H1 (cell line): ENCODE data around the gene CEP350. TPM values are rescaled to one million over a fixed set of nuclear protein-coding genes. Genes with fewer than 3 reads are reported as not detected.

Source experiments
- CTCF ChIA-PET: fragments of 300-600 bp; sonication (Branson Sonifier 250); formaldehyde crosslinking; loops from one replicate; lab custom pipeline; 2021; ENCODE audit not compliant: partially characterized antibody; lab: Charles Lee
- POLR2A ChIA-PET: fragments of 300-600 bp; sonication (Branson Sonifier 250); formaldehyde crosslinking; loops from one replicate; lab custom pipeline; 2021; ENCODE audit warnings: inconsistent platforms; ENCODE audit not compliant: partially characterized antibody; lab: Charles Lee
- DNase-seq, 2 experiments: peaks; one replicate each; pipeline versions ENCODE4 v3.0.0 to v3.0.0-alpha.2; 2010 to 2022; ENCODE audit warnings: low spot score in 2 of 2, low read depth in 1 of 2, mixed read lengths in 1 of 2
- FAIRE-seq: peaks from 2 replicates; lab custom pipeline; 2011; peaks lifted over from hg19 to GRCh38; lab: Jason Lieb, UNC
- H2AFZ ChIP-seq: 2 replicates; pipeline ENCODE4 v1.8.1; 2012; ENCODE audit warnings: low read length, inconsistent platforms
- H2AK5ac ChIP-seq: 2 replicates; pipeline ENCODE4 v1.6.1; 2013; ENCODE audit warnings: low read depth, low read length
- H2BK120ac ChIP-seq: replicated peaks from 2 replicates; pipeline ENCODE3; 2013; ENCODE audit warnings: low read depth, low read length, inconsistent platforms
- H2BK12ac ChIP-seq: 2 replicates; pipeline ENCODE4 v1.6.1; 2013; ENCODE audit warnings: low read depth, low read length
- H2BK15ac ChIP-seq: 2 replicates; pipeline ENCODE4 v1.6.1; 2013; ENCODE audit warnings: low read length
- H2BK20ac ChIP-seq: 2 replicates; pipeline ENCODE4 v1.6.1; 2013; ENCODE audit warnings: low read length
- H2BK5ac ChIP-seq: 2 replicates; pipeline ENCODE4 v1.6.1; 2013; ENCODE audit warnings: low read depth, low read length
- H3K14ac ChIP-seq: 2 replicates; pipeline ENCODE4 v1.6.1; 2013; ENCODE audit warnings: inconsistent platforms; ENCODE audit not compliant: insufficient read length
- H3K18ac ChIP-seq: 2 replicates; pipeline ENCODE4 v1.6.1; 2013; ENCODE audit warnings: low read length; ENCODE audit errors: extremely low read depth
- H3K23ac ChIP-seq: 2 replicates; pipeline ENCODE4 v1.6.1; 2013; ENCODE audit warnings: inconsistent platforms; ENCODE audit not compliant: insufficient read length
- H3K23me2 ChIP-seq: 2 replicates; pipeline ENCODE4 v1.6.1; 2013; ENCODE audit warnings: low read depth, low read length
- H3K27ac ChIP-seq: 2 replicates; pipeline ENCODE4 v1.6.1; 2011; ENCODE audit warnings: low read depth, low read length, inconsistent platforms
- H3K27me3 ChIP-seq, 4 experiments: replicated peaks in 1 of 4; 1 replicate in 1 of 4; 2 replicates in 3 of 4; pipeline versions ENCODE4 v1.6.1 to v1.8.1; 2011 to 2013; ENCODE audit warnings: low read length in 3 of 4, mild to moderate bottlenecking in 3 of 4, inconsistent platforms in 2 of 4, mixed read lengths in 2 of 4, moderate library complexity in 1 of 4; ENCODE audit not compliant: control insufficient read depth in 3 of 4, insufficient read depth in 3 of 4; ENCODE audit errors: extremely low read depth in 1 of 4
- H3K36me3 ChIP-seq, 4 experiments: 2 replicates each; pipeline versions ENCODE4 v1.6.1 to v1.8.1; 2011 to 2013; ENCODE audit warnings: mild to moderate bottlenecking in 4 of 4, low read length in 3 of 4, moderate library complexity in 2 of 4, control low read depth in 1 of 4, inconsistent platforms in 1 of 4; ENCODE audit not compliant: insufficient read depth in 4 of 4, control insufficient read depth in 2 of 4
- H3K4ac ChIP-seq: replicated peaks from 2 replicates; pipeline ENCODE3; 2013; ENCODE audit warnings: low read length, low read depth, mixed read lengths, inconsistent platforms; ENCODE audit not compliant: insufficient read length
- H3K4me1 ChIP-seq, 4 experiments: replicated peaks in 1 of 4; 1 replicate in 1 of 4; 2 replicates in 3 of 4; pipeline versions ENCODE4 v1.6.1 to v1.8.1; 2011 to 2013; ENCODE audit warnings: low read length in 3 of 4, inconsistent platforms in 2 of 4, mixed read lengths in 1 of 4; ENCODE audit not compliant: insufficient read depth in 4 of 4, control insufficient read depth in 3 of 4
- H3K4me2 ChIP-seq, 2 experiments: 2 replicates each; pipeline versions ENCODE4 v1.6.1 to v1.8.1; 2011 to 2013; ENCODE audit warnings: low read depth in 2 of 2, low read length in 2 of 2, control low read depth in 1 of 2, inconsistent platforms in 1 of 2, mild to moderate bottlenecking in 1 of 2; ENCODE audit not compliant: insufficient read depth in 1 of 2
- H3K4me3 ChIP-seq, 4 experiments: fragments of 200-600, 300-600 bp in 1 of 4; sonication (generic), shearing (Covaris generic), sonication (Bioruptor Twin) in 1 of 4; 2 replicates each; pipeline versions ENCODE4 v1.5.1 to v1.8.1; 2011 to 2016; ENCODE audit warnings: low read length in 4 of 4, low read depth in 3 of 4, control low read depth in 2 of 4, inconsistent platforms in 2 of 4, mild to moderate bottlenecking in 2 of 4, mixed read lengths in 1 of 4, moderate library complexity in 1 of 4; ENCODE audit not compliant: insufficient read depth in 2 of 4; ENCODE audit errors: extremely low read depth in 1 of 4
- H3K56ac ChIP-seq: replicated peaks from 2 replicates; pipeline ENCODE3; 2013; ENCODE audit warnings: low read depth, mild to moderate bottlenecking, mixed read lengths, low read length, inconsistent platforms; ENCODE audit not compliant: insufficient read length
- H3K79me1 ChIP-seq: 2 replicates; pipeline ENCODE4 v1.6.1; 2013; ENCODE audit warnings: low read depth, low read length, control low read depth
- H3K79me2 ChIP-seq, 2 experiments: 2 replicates each; pipeline versions ENCODE4 v1.6.1 to v1.8.1; 2012 to 2013; ENCODE audit warnings: low read length in 2 of 2, mild to moderate bottlenecking in 2 of 2, inconsistent platforms in 1 of 2; ENCODE audit not compliant: insufficient read depth in 2 of 2, control insufficient read depth in 1 of 2
- H3K9ac ChIP-seq, 4 experiments: replicated peaks in 1 of 4; 1 replicate in 1 of 4; 2 replicates in 3 of 4; pipeline versions ENCODE4 v1.6.1 to v1.8.1; 2011 to 2013; ENCODE audit warnings: low read depth in 3 of 4, low read length in 3 of 4, control low read depth in 2 of 4, mild to moderate bottlenecking in 2 of 4, moderate library complexity in 2 of 4, inconsistent platforms in 1 of 4; ENCODE audit errors: extremely low read depth in 1 of 4
- H3K9me3 ChIP-seq, 2 experiments: 2 replicates each; pipeline versions ENCODE4 v1.6.1 to v1.8.1; 2012 to 2013; ENCODE audit warnings: mild to moderate bottlenecking in 2 of 2, moderate library complexity in 2 of 2, control low read depth in 1 of 2, inconsistent platforms in 1 of 2, low read depth in 1 of 2, low read length in 1 of 2, mixed read lengths in 1 of 2; ENCODE audit not compliant: insufficient read depth in 2 of 2
- H4K20me1 ChIP-seq, 2 experiments: replicated peaks in 1 of 2; 2 replicates each; pipeline versions ENCODE3 to v1.8.1; 2011 to 2013; ENCODE audit warnings: inconsistent platforms in 2 of 2, low read length in 2 of 2, mild to moderate bottlenecking in 1 of 2; ENCODE audit not compliant: insufficient read depth in 2 of 2, control insufficient read depth in 1 of 2
- H4K5ac ChIP-seq: 2 replicates; pipeline ENCODE4 v1.6.1; 2013; ENCODE audit warnings: low read length, low read depth, mixed read lengths, inconsistent platforms; ENCODE audit not compliant: insufficient read length
- H4K8ac ChIP-seq: 2 replicates; pipeline ENCODE4 v1.8.0; 2013; ENCODE audit warnings: mild to moderate bottlenecking, moderate library complexity, low read length, inconsistent platforms; ENCODE audit not compliant: insufficient read depth; ENCODE audit errors: extremely low read depth
- H4K91ac ChIP-seq: replicated peaks from 2 replicates; pipeline ENCODE3; 2013; ENCODE audit warnings: low read length, mixed read lengths, inconsistent platforms; ENCODE audit not compliant: insufficient read length
- BCL11A ChIP-seq, 2 experiments: IDR thresholded peaks; one replicate each; pipeline ENCODE4 v1.6.1; 2011; ENCODE audit warnings: low read depth in 2 of 2, low read length in 2 of 2, mild to moderate bottlenecking in 2 of 2
- BRCA1 ChIP-seq: IDR thresholded peaks from 2 replicates; pipeline ENCODE4 v1.6.1; 2012; ENCODE audit warnings: low read depth, low read length, improper control_type of control experiment
- CREB1 ChIP-seq: IDR thresholded peaks from 2 replicates; pipeline ENCODE4 v1.6.1; 2012; ENCODE audit warnings: inconsistent platforms
- HDAC2 ChIP-seq, 2 experiments: fragments of 300-600 bp in 1 of 2; sonication (generic) in 1 of 2; IDR thresholded peaks; 2 replicates each; pipeline ENCODE4 v1.6.1; 2011 to 2012; ENCODE audit warnings: low read depth in 2 of 2, low read length in 2 of 2, mild to moderate bottlenecking in 2 of 2, moderate library complexity in 2 of 2, borderline replicate concordance in 1 of 2, inconsistent platforms in 1 of 2
- JUND ChIP-seq: IDR thresholded peaks from 2 replicates; pipeline ENCODE4 v1.6.1; 2011; ENCODE audit warnings: mild to moderate bottlenecking, improper control_type of control experiment, low read length
- KDM1A ChIP-seq: fragments of 200-600, 300-600 bp; sonication (generic); IDR thresholded peaks from 2 replicates; pipeline ENCODE4 v1.7.1; 2016; ENCODE audit warnings: mild to moderate bottlenecking, low read length, borderline replicate concordance
- RAD21 ChIP-seq, 2 experiments: IDR thresholded peaks in 1 of 2; conservative IDR thresholded peaks in 1 of 2; 2 replicates each; pipeline ENCODE4 v1.6.1; 2011; ENCODE audit warnings: low read depth in 2 of 2, low read length in 2 of 2, improper control_type of control experiment in 1 of 2, inconsistent platforms in 1 of 2, mild to moderate bottlenecking in 1 of 2, moderate library complexity in 1 of 2
- RFX5 ChIP-seq: IDR thresholded peaks from 2 replicates; pipeline ENCODE4 v1.6.1; 2011; ENCODE audit warnings: low read depth, low read length, improper control_type of control experiment, borderline replicate concordance
- SAP30 ChIP-seq: fragments of 300-600 bp; sonication (generic); IDR thresholded peaks from 2 replicates; pipeline ENCODE4 v1.7.1; 2012; ENCODE audit warnings: low read length, moderate library complexity, mild to moderate bottlenecking, inconsistent platforms; ENCODE audit not compliant: insufficient read depth, insufficient replicate concordance
- TAF1 ChIP-seq: IDR thresholded peaks from 2 replicates; pipeline ENCODE4 v1.6.1; 2011; ENCODE audit warnings: mild to moderate bottlenecking, low read depth, low read length
- TBP ChIP-seq: IDR thresholded peaks from 2 replicates; pipeline ENCODE4 v1.6.1; 2011; ENCODE audit warnings: low read depth, low read length, improper control_type of control experiment
- WGBS, 2 experiments: shearing (Covaris generic) in 1 of 2; methylation state at CpG; one replicate each; pipeline versions ENCODE4 v1.1.6 to v1.1.7; 2013 to 2015; ENCODE audit warnings: low lambda C conversion rate in 2 of 2, mixed read lengths in 2 of 2, inconsistent platforms in 1 of 2, low coverage in 1 of 2, missing lambda C conversion rate in 1 of 2; ENCODE audit not compliant: insufficient replicate concordance in 2 of 2, insufficient coverage in 1 of 2, insufficient read length in 1 of 2; ENCODE audit errors: extremely low coverage in 1 of 2, missing lambda C conversion rate in 1 of 2; 5-methylcytosine and 5-hydroxymethylcytosine counted together
- polyA plus RNA-seq, 7 experiments: library from polyadenylated mRNA; depleted of rRNA in 3 of 7; stranded (reverse) in 5 of 7; unstranded in 2 of 7; fragments of >200 nt in 5 of 7; fragments of 200-250 nt in 2 of 7; gene quantifications; 1 replicate in 5 of 7; 2 replicates in 1 of 7; 4 replicates in 1 of 7; pipeline versions ENCODE4 v1.2.1 to v1.2.3, GENCODE V29; 2011 to 2013; ENCODE audit warnings: missing spikeins in 2 of 7, mixed read lengths in 2 of 7
- total RNA-seq: library from RNA; stranded (reverse); fragmentation: NEBNext Ultra II Directional; extraction: Animal tissue kit (Norgen Biotek cat#: 25700); gene quantifications from 2 replicates; pipeline ENCODE4 v1.2.1, GENCODE V29; 2021

The CEP350 gene
- total and polyA plus RNA-seq, 2 of the 8 experiments (the other 6 are each of a cell fraction or from before 2014, with no cell fraction given), result 5.6 to 39.4 TPM

DNA sequence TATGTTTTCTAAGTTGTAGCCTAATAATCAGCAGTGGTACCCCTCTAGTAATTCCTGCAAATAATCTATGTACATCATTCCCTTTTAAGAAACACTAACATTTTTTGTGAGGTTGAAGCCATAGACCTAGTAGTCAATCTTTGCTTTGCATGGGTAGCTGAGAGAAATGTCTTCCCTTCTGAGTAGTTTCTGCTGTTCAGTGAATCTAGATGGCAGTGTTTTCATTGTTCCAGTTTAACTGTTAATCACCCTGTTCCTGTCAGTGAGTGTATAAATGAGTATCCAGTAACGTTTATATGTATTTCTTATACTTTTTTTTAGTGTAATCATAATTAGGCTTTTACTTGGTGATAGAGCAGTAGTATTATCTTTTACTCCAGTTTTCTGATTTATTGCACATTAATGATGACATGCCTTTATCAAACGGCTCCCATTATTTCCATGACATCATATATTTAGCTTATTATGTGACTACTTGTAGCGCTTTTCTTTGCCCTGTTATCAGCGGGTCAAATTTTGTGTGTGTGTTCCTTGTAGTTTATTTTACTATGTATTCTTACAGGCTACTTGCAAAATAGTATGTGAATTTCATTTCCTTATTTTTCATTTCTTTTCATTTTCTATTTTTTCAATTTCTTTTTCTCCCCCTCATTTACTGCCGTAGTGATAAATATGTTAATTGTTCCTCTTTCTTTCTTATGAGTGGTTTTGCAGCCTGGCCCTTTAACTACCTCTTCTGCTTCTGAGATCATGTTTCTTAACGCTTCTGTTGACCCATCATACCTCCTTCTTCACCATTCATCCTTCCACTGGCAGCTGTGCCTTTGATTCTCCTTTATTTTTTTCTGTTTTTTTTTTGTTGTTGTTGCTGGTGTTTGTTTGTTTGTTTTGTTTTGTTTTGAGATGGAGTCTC is 18.8 kb downstream of the CEP350 start:
- no peak overlapping the region for H2AFZ ChIP-seq
- no peak overlapping the region for H3K56ac ChIP-seq
- H3K9ac ChIP-seq, result no peak overlapping the region
- no peak overlapping the region for H2BK120ac ChIP-seq
- no peaks in the 10 kb centered on the region for H3K9me3 ChIP-seq
- no peak overlapping the region for H2BK12ac ChIP-seq
- FAIRE-seq, result no peak
- H2AK5ac ChIP-seq, result no peak overlapping the region
- no peaks in the 10 kb centered on the region; a peak in 1 of 8 replicates for H3K36me3 ChIP-seq
- H3K27ac ChIP-seq, result no peak overlapping the region
- no peak overlapping the region for H3K14ac ChIP-seq
- CTCF ChIA-PET, result interaction anchor here (1.0 kb wide), 1 partner anchor 12 kb away, joined by 4 read pairs; no protein-coding TSS in a partner anchor
- POLR2A ChIA-PET, result interaction anchor here (0.6 to 1.1 kb wide), 3 partner anchors 18 to 110 kb away, joined by 3 to 4 read pairs (median 3); no protein-coding TSS in a partner anchor
- WGBS, 2 experiments, result 89% methylated on average over 6 of the region's 6 CpGs; no CpG with 5 or more reads in 1 of the 2 experiments
- H3K18ac ChIP-seq, result no peak overlapping the region
- no peak overlapping the region for H4K91ac ChIP-seq
- H3K27me3 ChIP-seq, result no peaks in the 10 kb centered on the region
- no peak overlapping the region for H2BK15ac ChIP-seq
- no peak overlapping the region for H4K5ac ChIP-seq
- H2BK20ac ChIP-seq, result no peak overlapping the region
- H4K8ac ChIP-seq, result no peak overlapping the region
- H3K23ac ChIP-seq, result no peak overlapping the region
- no peak overlapping the region for H3K4me3 ChIP-seq
- H3K4me2 ChIP-seq, result no peak overlapping the region
- no peak overlapping the region for H2BK5ac ChIP-seq
- H3K79me1 ChIP-seq, result peaks cover 4% of the 10 kb centered on the region
- no peak for DNase-seq
- H3K4me1 ChIP-seq, result peaks cover 0 to 2% (median 0%) of the 10 kb centered on the region in 4 experiments; a peak in 1 of 7 replicates
- H4K20me1 ChIP-seq, result peaks cover 1 to 4% of the 10 kb centered on the region in 2 experiments
- H3K4ac ChIP-seq, result no peak overlapping the region
- H3K79me2 ChIP-seq, result peaks cover 0 to 87% of the 10 kb centered on the region in 2 experiments; a peak in 3 of 4 replicates
- H3K23me2 ChIP-seq, result no peaks in the 10 kb centered on the region; the same call in 1 of the 2 replicates
- TF ChIP-seq HDAC2 (IDR thresholded peaks at IDR 0.05; ENCODE audit: borderline replicate concordance in 1 of 2, low read depth in 2 of 2, low read length in 2 of 2) (no peak), TAF1 (no peak), TBP (no peak), BRCA1 (no peak), RAD21 (IDR thresholded peaks at IDR 0.05 in 1 of 2, conservative IDR thresholded peaks at IDR 0.05 in 1 of 2; ENCODE audit: low read depth in 2 of 2, low read length in 2 of 2) (no peak), BCL11A (IDR thresholded peaks at IDR 0.05; ENCODE audit: low read depth in 2 of 2, low read length in 2 of 2) (no peak), CREB1 (no peak), RFX5 (no peak), SAP30 (no peak), KDM1A (no peak), JUND (no peak)
